Measurements from ENCODE around the gene MAPKAPK3. TPM values are rescaled to one million over a fixed set of nuclear protein-coding genes. Genes with fewer than 3 reads are reported as not detected.

Gene MAPKAPK3
- total and polyA plus RNA-seq, 2 donors (not counting 3 experiments of a cell fraction or from before 2014, with no cell fraction given) = 21.3 to 30.5 TPM

DNA sequence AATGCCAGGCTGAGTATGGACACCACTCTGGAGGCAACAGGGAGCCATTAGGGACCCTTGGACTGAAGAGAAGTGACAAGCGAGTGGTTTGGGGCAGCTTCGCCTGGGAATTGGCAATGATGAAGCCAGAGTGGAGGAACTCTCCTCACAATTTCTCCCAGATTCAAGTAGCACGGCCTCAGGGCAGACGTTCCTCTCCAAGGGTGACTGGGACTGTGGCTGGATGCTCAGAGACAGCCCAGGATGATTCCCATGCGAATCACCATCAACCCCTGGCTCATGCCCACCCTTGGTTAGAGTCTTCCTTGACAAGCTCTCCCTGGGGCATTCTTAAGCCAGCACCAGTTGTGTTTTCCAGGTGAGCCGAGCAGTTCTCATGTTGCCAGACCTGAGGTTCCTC is 41.5 kb downstream of the MAPKAPK3 start:
- Histone ChIP-seq H3K4me3 (replicated peaks in 1 of 3; ENCODE audit: insufficient read depth in 1 of 3, low read depth in 1 of 3, low read length in 3 of 3) (no peak overlapping the region), H3K9me1 (replicated peaks; ENCODE audit: control insufficient read depth, extremely low read depth, insufficient read depth, low read length) (no peaks in the 10 kb centered on the region), H3K9ac (replicated peaks; ENCODE audit: extremely low read depth, insufficient read depth, low read length) (no peak overlapping the region), H3K4me2 (ENCODE audit: insufficient read depth, low read length) (no peak overlapping the region), H3K36me3 (ENCODE audit: control insufficient read depth in 2 of 2, extremely low read depth in 1 of 2, insufficient read depth in 2 of 2, low read length in 2 of 2) (no peaks in the 10 kb centered on the region), H3K27ac (ENCODE audit: insufficient read depth, low read depth, low read length) (no peak overlapping the region), H4K20me1 (replicated peaks; ENCODE audit: control insufficient read depth, extremely low read depth, insufficient read depth, low read length) (no peaks in the 10 kb centered on the region), H3K4me1 (ENCODE audit: control insufficient read depth, extremely low read depth, insufficient read depth, low read length) (no peaks in the 10 kb centered on the region), H3K27me3 (ENCODE audit: control insufficient read depth in 2 of 2, insufficient read depth in 2 of 2, low read length in 2 of 2) (no peaks in the 10 kb centered on the region), H3K9me3 (replicated peaks; ENCODE audit: control insufficient read depth, insufficient read depth, low read length) (no peaks in the 10 kb centered on the region), H3K79me2 (ENCODE audit: control insufficient read depth, insufficient read depth, low read length) (no peaks in the 10 kb centered on the region), H2AFZ (ENCODE audit: low read depth, low read length) (no peak overlapping the region)
- BruUV-seq (replicated peaks) = no TSS peak
- TF ChIP-seq POLR2A (IDR thresholded peaks at IDR 0.05; ENCODE audit: low read depth, low read length) (no peak), GATA2 (IDR thresholded peaks at IDR 0.05; ENCODE audit: insufficient read depth, insufficient read length, low read depth, low read length) (no peak)
- FAIRE-seq (no peak), DNase-seq (ENCODE audit: low read depth, low spot score) (no peak)
- dilution Hi-C loops (cut with MboI; ENCODE audit: extremely low pct_ligation_motif_present, low sequenced_read_pairs) (no loop called here), intact Hi-C loops (cut with micrococcal nuclease) (no loop called here)
- ChIA-PET CTCF (no interaction called here), POLR2A (no interaction called here)

- POLR2A ChIA-PET = no interaction called here
- H3K4me1 ChIP-seq (ENCODE audit: control insufficient read depth, extremely low read depth, insufficient read depth, low read length) = no peaks in the 10 kb centered on the region
- TF ChIP-seq MYC (IDR thresholded peaks at IDR 0.05; ENCODE audit: low read depth, low read length) (no peak), FOS (IDR thresholded peaks at IDR 0.05; ENCODE audit: borderline replicate concordance, insufficient read depth, low read length) (no peak), JUN (IDR thresholded peaks at IDR 0.05; ENCODE audit: borderline replicate concordance, insufficient read depth, insufficient read length, low read depth) (no peak), CTCF (IDR thresholded peaks at IDR 0.05; ENCODE audit: extremely low read depth in 1 of 2, insufficient read depth in 1 of 2, low read depth in 1 of 2, low read length in 2 of 2) (no peak), POLR2A (IDR thresholded peaks at IDR 0.05; ENCODE audit: low read depth, low read length) (no peak), EZH2 (IDR thresholded peaks at IDR 0.05; ENCODE audit: borderline replicate concordance, low read depth, low read length, severe bottlenecking) (no peak), POLR2AphosphoS5 (IDR thresholded peaks at IDR 0.05; ENCODE audit: insufficient read depth, low read depth, low read length) (no peak), GATA2 (IDR thresholded peaks at IDR 0.05; ENCODE audit: insufficient read depth, insufficient read length, low read depth, low read length) (no peak)
- TF ChIP-seq, protein P1, sequence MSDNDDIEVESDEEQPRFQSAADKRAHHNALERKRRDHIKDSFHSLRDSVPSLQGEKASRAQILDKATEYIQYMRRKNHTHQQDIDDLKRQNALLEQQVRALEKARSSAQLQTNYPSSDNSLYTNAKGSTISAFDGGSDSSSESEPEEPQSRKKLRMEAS (IDR thresholded peaks at IDR 0.05; ENCODE audit: insufficient read depth, insufficient read length) = no peak
- no peaks in the 10 kb centered on the region for H3K9me3 ChIP-seq (replicated peaks; ENCODE audit: control insufficient read depth, insufficient read depth, low read length)
- H3K9ac ChIP-seq (replicated peaks; ENCODE audit: extremely low read depth, insufficient read depth, low read length) = no peak overlapping the region
- no peaks in the 10 kb centered on the region for H3K27me3 ChIP-seq (ENCODE audit: control insufficient read depth in 2 of 2, insufficient read depth in 2 of 2, low read length in 2 of 2)
- no peak overlapping the region for H3K27ac ChIP-seq (ENCODE audit: insufficient read depth, low read depth, low read length)
- intact Hi-C loops (cut with micrococcal nuclease) = no loop called here
- no peak overlapping the region for H3K4me3 ChIP-seq (replicated peaks in 1 of 3; ENCODE audit: insufficient read depth in 1 of 3, low read depth in 1 of 3, low read length in 3 of 3)
- FAIRE-seq (no peak), DNase-seq (ENCODE audit: low read depth, low spot score) (no peak)
- H4K20me1 ChIP-seq (replicated peaks; ENCODE audit: control insufficient read depth, extremely low read depth, insufficient read depth, low read length) = no peaks in the 10 kb centered on the region
- H3K9me1 ChIP-seq (replicated peaks; ENCODE audit: control insufficient read depth, extremely low read depth, insufficient read depth, low read length) = no peaks in the 10 kb centered on the region
- CTCF ChIA-PET = no interaction called here
- dilution Hi-C loops (cut with MboI; ENCODE audit: extremely low pct_ligation_motif_present, low sequenced_read_pairs) = no loop called here
- H3K4me2 ChIP-seq (ENCODE audit: insufficient read depth, low read length) = no peak overlapping the region
- no peak overlapping the region for H2AFZ ChIP-seq (ENCODE audit: low read depth, low read length)
- no peaks in the 10 kb centered on the region for H3K36me3 ChIP-seq (ENCODE audit: control insufficient read depth in 2 of 2, extremely low read depth in 1 of 2, insufficient read depth in 2 of 2, low read length in 2 of 2)
- no peaks in the 10 kb centered on the region for H3K79me2 ChIP-seq (ENCODE audit: control insufficient read depth, insufficient read depth, low read length)
- BruUV-seq (replicated peaks) = no TSS peak
Measured at GRCh38 chr3:50658831-50659230, 41.9 kb downstream of the MAPKAPK3 start.

All from endothelial cell of umbilical vein (primary cell).